BJ (cell line): ENCODE measurements around the gene APCDD1. TPM values are rescaled to one million over a fixed set of nuclear protein-coding genes. Genes with fewer than 3 reads are reported as not detected.
A peak's percentile ranks its signal among the peaks of the same experiment; 100 is the strongest.

ENCODE experiments used
- CTCF ChIA-PET: fragments of 350-600 bp; formaldehyde crosslinking; extraction: SDS; loops from one replicate; lab custom pipeline; 2021; ENCODE audit warnings: antibody characterized with exemption, inconsistent platforms; lab: Yijun Ruan, JAX
- POLR2A ChIA-PET: fragments of 300-600 bp; sonication (Branson Sonifier 250); formaldehyde crosslinking; extraction: SDS; loops from one replicate; lab custom pipeline; 2021; ENCODE audit warnings: antibody characterized with exemption; lab: Charles Lee
- DNase-seq: peaks from one replicate; pipeline ENCODE4 v3.0.0-alpha.2; 2011; ENCODE audit warnings: low read depth
- H3K27me3 ChIP-seq: 2 replicates; pipeline ENCODE4 v1.6.0; 2011; ENCODE audit warnings: low read length; ENCODE audit not compliant: control insufficient read depth, insufficient read depth
- H3K36me3 ChIP-seq: 2 replicates; pipeline ENCODE4 v1.5.1; 2011; ENCODE audit warnings: low read length; ENCODE audit not compliant: control insufficient read depth, insufficient read depth
- H3K4me3 ChIP-seq: 2 replicates; pipeline ENCODE4 v1.5.1; 2011; ENCODE audit warnings: low read depth, mild to moderate bottlenecking, control low read depth, low read length
- polyA plus RNA-seq: library from polyadenylated mRNA; depleted of rRNA; stranded (reverse); fragments of >200 nt; gene quantifications from 2 replicates; pipeline ENCODE4 v1.2.3, GENCODE V29; 2011
- TF ChIP-seq, protein P1 (sequence below): IDR thresholded peaks from 2 replicates; pipeline ENCODE4 v1.5.1; 2011; ENCODE audit warnings: low read depth, mild to moderate bottlenecking, control low read depth, inconsistent platforms, low read length, moderate library complexity; ENCODE audit not compliant: insufficient read depth

APCDD1 gene
- polyA plus RNA-seq, 1 experiment = 32.4 TPM

DNA sequence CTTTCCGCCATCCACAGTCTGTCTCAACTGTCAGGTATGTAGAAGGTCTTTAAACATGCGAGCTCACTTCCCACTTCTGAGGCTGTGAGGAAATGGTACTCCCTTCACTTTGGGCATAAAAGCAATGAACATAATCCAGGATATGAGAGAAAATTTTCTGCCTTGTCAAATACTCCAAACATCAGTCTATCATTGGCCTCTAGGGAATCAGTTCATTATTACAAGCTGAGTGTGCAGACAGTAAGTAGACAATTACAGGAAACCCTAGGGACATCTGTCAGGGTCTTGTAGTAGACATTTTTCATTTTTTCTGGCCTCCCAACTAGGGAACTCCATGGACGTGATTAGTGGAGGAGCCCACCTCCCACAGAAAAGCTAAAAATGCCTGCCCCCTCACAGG is 13.6 kb upstream of the APCDD1 start:
- Histone ChIP-seq H3K4me3 (no peak overlapping the region), H3K27me3 (peaks cover 1% of the 10 kb centered on the region), H3K36me3 (no peaks in the 10 kb centered on the region)
- ChIA-PET CTCF (interaction anchor here (1.1 to 2.2 kb wide), 5 partner anchors 9 to 381 kb away, joined by 3 to 10 read pairs (median 4); no protein-coding TSS in a partner anchor), POLR2A (no interaction called here)
- DNase-seq = no peak
- TF ChIP-seq, protein P1, sequence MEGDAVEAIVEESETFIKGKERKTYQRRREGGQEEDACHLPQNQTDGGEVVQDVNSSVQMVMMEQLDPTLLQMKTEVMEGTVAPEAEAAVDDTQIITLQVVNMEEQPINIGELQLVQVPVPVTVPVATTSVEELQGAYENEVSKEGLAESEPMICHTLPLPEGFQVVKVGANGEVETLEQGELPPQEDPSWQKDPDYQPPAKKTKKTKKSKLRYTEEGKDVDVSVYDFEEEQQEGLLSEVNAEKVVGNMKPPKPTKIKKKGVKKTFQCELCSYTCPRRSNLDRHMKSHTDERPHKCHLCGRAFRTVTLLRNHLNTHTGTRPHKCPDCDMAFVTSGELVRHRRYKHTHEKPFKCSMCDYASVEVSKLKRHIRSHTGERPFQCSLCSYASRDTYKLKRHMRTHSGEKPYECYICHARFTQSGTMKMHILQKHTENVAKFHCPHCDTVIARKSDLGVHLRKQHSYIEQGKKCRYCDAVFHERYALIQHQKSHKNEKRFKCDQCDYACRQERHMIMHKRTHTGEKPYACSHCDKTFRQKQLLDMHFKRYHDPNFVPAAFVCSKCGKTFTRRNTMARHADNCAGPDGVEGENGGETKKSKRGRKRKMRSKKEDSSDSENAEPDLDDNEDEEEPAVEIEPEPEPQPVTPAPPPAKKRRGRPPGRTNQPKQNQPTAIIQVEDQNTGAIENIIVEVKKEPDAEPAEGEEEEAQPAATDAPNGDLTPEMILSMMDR = no peak

DNA sequence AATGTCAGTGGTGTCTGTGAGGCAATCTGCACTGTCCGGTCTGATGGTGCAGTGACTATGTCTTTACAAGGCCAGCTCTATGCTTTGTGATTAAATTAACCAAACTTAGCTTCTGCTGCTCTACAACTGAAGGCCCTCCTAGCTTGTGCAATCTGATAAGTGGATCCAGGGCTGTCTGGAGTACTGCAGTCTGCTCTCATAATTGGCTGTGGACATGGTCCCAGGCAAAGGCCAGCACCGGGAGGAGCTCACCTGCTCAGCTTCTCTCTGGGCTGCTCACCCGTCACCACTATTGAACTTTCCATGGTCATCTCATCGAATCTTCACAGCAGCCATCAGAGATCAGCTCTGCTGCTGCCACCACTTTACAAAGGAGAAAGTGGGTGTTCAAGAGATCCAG is 13.0 kb upstream of the APCDD1 start:
- TF ChIP-seq, protein P1 = no peak
- Histone ChIP-seq H3K27me3 (peaks cover 3% of the 10 kb centered on the region), H3K36me3 (no peaks in the 10 kb centered on the region), H3K4me3 (no peak overlapping the region)
- ChIA-PET CTCF (interaction anchor here (0.9 to 2.2 kb wide), 5 partner anchors 8 to 467 kb away, joined by 3 to 10 read pairs (median 4); no protein-coding TSS in a partner anchor), POLR2A (no interaction called here)
- no peak for DNase-seq

DNA sequence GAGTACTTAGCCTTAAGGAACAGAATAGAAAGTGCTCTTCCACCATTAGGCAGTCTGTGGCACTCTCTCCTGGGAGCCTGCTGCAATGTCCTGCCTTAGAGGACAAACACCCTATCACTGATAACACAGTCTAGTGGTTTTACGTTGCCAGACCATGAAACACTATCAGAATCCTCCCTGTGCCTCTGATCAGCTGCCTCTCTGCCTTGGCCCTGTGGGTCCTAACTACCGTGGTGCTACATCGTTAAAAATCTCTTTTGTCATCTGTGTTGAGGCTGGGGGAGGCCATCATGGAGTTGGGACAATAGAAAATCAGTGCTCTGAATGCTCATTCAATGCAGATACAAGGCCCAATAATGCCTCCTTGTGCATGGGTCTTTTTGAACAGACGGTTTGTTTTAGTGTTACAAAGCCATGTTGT is 11.9 kb upstream of the APCDD1 start:
- TF ChIP-seq, protein P1 = peak; percentile 21; the same call in 1 of the 2 replicates
- H3K4me3 ChIP-seq = no peak overlapping the region
- peaks cover 3% of the 10 kb centered on the region for H3K27me3 ChIP-seq
- CTCF ChIA-PET = interaction anchor here (0.8 to 2.1 kb wide), 3 partner anchors 78 to 468 kb away, joined by 3 to 5 read pairs (median 3); no protein-coding TSS in a partner anchor
- POLR2A ChIA-PET = no interaction called here
- DNase-seq = no peak
- no peaks in the 10 kb centered on the region for H3K36me3 ChIP-seq

DNA sequence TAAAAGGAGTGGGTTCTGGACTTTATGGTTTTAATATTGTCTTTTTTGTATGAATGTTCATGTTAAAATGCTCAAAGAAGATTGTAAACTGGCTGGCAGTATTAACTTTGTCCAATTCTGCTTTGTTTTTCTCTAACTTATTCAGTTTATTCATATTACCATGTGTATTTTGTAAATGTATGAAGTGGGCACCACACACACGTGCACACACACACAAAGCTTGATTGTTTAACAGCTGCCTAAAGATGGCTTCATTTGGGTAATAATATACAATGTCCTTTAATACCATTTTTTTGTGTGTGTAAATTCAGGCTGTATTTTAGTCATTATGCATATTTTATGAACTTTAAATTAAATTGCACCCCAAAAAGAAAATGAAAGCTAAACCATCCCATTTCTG is 11.4 kb upstream of the APCDD1 start:
- ChIA-PET CTCF (no interaction called here), POLR2A (no interaction called here)
- Histone ChIP-seq H3K36me3 (no peaks in the 10 kb centered on the region), H3K27me3 (peaks cover 3% of the 10 kb centered on the region), H3K4me3 (no peak overlapping the region)
- DNase-seq = no peak
- TF ChIP-seq, protein P1 = no peak

DNA sequence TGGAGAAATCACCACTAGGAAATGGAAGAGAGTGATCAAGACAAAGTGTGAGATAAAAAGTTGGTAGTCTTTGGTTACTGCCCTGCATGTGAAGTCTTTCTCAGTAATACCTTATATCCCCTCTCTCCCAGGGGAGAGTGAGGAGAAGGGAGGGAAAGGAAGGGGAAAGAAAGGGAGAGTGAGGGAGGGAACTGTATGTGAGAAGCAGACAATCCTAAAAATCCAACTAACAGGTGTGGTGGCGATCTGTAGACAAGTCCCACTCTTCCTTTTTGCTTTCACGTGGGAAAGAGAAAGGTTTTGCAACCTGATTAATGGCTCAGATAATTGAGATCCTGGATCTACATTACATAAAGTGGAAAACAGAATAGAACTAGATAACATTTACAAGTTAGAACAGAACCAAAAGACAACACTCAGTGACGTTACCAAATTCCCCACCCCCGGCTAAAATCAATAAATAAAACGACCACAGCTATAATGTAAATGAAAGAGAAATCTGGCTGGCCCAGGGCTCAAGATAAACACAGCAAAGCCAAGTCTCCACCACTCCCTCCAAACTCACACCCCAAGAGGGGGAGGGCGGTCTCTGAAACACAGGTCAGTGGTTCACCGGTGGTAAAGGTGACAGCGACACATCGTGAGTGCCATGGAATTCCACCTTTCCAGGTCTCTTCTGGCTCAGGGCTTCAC is 10.0 kb upstream of the APCDD1 start:
- Histone ChIP-seq H3K27me3 (peaks cover 3% of the 10 kb centered on the region), H3K4me3 (no peak overlapping the region), H3K36me3 (no peaks in the 10 kb centered on the region)
- TF ChIP-seq, protein P1 = no peak
- ChIA-PET CTCF (no interaction called here), POLR2A (no interaction called here)
- no peak for DNase-seq
